Activated B cell treated with CpG ODN at 0.5 μM for 24 hours (primary cell): ENCODE measurements around the gene CIT. TPM values are rescaled to one million over a fixed set of nuclear protein-coding genes. Genes with fewer than 3 reads are reported as not detected.

Experiments
- ATAC-seq: fragments of 200-7000 bp; cut with Tn5 transposase; one replicate; pipeline ENCODE4 v1.10.0; 2021; ENCODE audit warnings: low read depth, mild to moderate bottlenecking, moderate library complexity
- CTCF ChIA-PET: fragments of 350-600 bp; sonication (Branson Sonifier 250); formaldehyde crosslinking; loops from one replicate; lab custom pipeline; 2021; ENCODE audit warnings: antibody characterized with exemption; lab: Charles Lee
- POLR2A ChIA-PET: fragments of 350-600 bp; sonication (Branson Sonifier 250); formaldehyde crosslinking; loops from one replicate; lab custom pipeline; 2021; ENCODE audit warnings: antibody characterized with exemption; lab: Charles Lee
- DNase-seq: peaks from one replicate; pipeline ENCODE4 v3.0.0; 2022
- H3K27ac Mint-ChIP-seq: one replicate; pipeline ENCODE4 v1.8.0; 2020; ENCODE audit warnings: mixed read lengths
- H3K27me3 Mint-ChIP-seq: one replicate; pipeline ENCODE4 v1.8.0; 2021; ENCODE audit warnings: mixed read lengths
- H3K36me3 Mint-ChIP-seq: one replicate; pipeline ENCODE4 v1.8.0; 2021; ENCODE audit warnings: low read depth, mixed read lengths
- H3K4me1 Mint-ChIP-seq: one replicate; pipeline ENCODE4 v1.8.0; 2021; ENCODE audit warnings: mixed read lengths
- H3K4me3 Mint-ChIP-seq: one replicate; pipeline ENCODE4 v1.8.0; 2020; ENCODE audit warnings: mild to moderate bottlenecking, mixed read lengths
- H3K9me3 Mint-ChIP-seq: one replicate; pipeline ENCODE4 v1.8.0; 2020; ENCODE audit warnings: mixed read lengths
- CTCF ChIP-seq: fragments of 200-600 bp; IDR thresholded peaks from one replicate; pipeline ENCODE4 v1.8.0; 2022; ENCODE audit warnings: antibody characterized with exemption, mild to moderate bottlenecking
- intact Hi-C: fragments of 100-400 bp; cut with micrococcal nuclease; formaldehyde crosslinking; loops from one replicate; pipeline ENCODE4 v1.15.1; 2024
- total RNA-seq: library from RNA; stranded (reverse); gene quantifications from 2 replicates; pipeline ENCODE4 v1.2.3, GENCODE V29; 2022

CIT gene
- total RNA-seq, 1 donor from 2014 or later = 6.1 TPM

- H3K36me3 Mint-ChIP-seq = peaks cover 13% of the 10 kb centered on the region
- CTCF ChIA-PET = no interaction called here
These were observed 191.7 kb downstream of the CIT start for GRCh38 chr12:119685375-119685774.

GRCh38 chr12:119684711-119685369 lies 192.3 kb downstream of the CIT start:
- no peaks in the 10 kb centered on the region for H3K27me3 Mint-ChIP-seq
- H3K9me3 Mint-ChIP-seq = peaks cover 3% of the 10 kb centered on the region
- peaks cover 18% of the 10 kb centered on the region for H3K36me3 Mint-ChIP-seq
- ChIA-PET POLR2A (interaction anchor here (1.6 kb wide), 1 partner anchor 17 kb away, joined by 5 read pairs; the partner anchor contains the start of gene PRKAB1), CTCF (no interaction called here)
- no peak for TF ChIP-seq CTCF
- no peak for DNase-seq
- H3K4me1 Mint-ChIP-seq = peaks cover 48% of the 10 kb centered on the region
- no peak overlapping the region for H3K27ac Mint-ChIP-seq
- intact Hi-C loops = loop anchor here (5.0 kb wide), 1 partner anchor 402 kb away; no protein-coding TSS in a partner anchor
- ATAC-seq = no peak
- no peak overlapping the region for H3K4me3 Mint-ChIP-seq

More at GRCh38 chr12:119685375-119685774, 191.7 kb downstream of the CIT start:
- Mint-ChIP-seq H3K4me3 (no peak overlapping the region), H3K9me3 (peaks cover 3% of the 10 kb centered on the region), H3K4me1 (peaks cover 48% of the 10 kb centered on the region), H3K27ac (no peak overlapping the region), H3K27me3 (no peaks in the 10 kb centered on the region)
- no peak for TF ChIP-seq CTCF
- POLR2A ChIA-PET = interaction anchor here (1.6 kb wide), 1 partner anchor 18 kb away, joined by 5 read pairs; the partner anchor contains the start of gene PRKAB1
- intact Hi-C loops = no loop called here
- ATAC-seq (no peak), DNase-seq (no peak)

GRCh38 chr12:119683816-119684215 lies 193.3 kb downstream of the CIT start:
- no peak for DNase-seq
- intact Hi-C loops = loop anchor here (5.0 kb wide), 1 partner anchor 403 kb away; no protein-coding TSS in a partner anchor
- CTCF ChIA-PET = no interaction called here
- Mint-ChIP-seq H3K36me3 (peaks cover 28% of the 10 kb centered on the region), H3K27me3 (no peaks in the 10 kb centered on the region), H3K9me3 (peaks cover 3% of the 10 kb centered on the region), H3K4me1 (peaks cover 48% of the 10 kb centered on the region), H3K27ac (peak overlapping the region; percentile 6), H3K4me3 (no peak overlapping the region)
- POLR2A ChIA-PET = interaction anchor here (3.3 kb wide), 1 partner anchor 16 kb away, joined by 43 read pairs; the partner anchor contains the start of gene PRKAB1
- no peak for TF ChIP-seq CTCF
- ATAC-seq = no peak

GRCh38 chr12:119683413-119683812 lies 193.7 kb downstream of the CIT start:
- H3K4me1 Mint-ChIP-seq = peaks cover 48% of the 10 kb centered on the region
- ATAC-seq = no peak
- POLR2A ChIA-PET = interaction anchor here (3.3 kb wide), 1 partner anchor 16 kb away, joined by 43 read pairs; the partner anchor contains the start of gene PRKAB1

More at GRCh38 chr12:119683413-119683812, 193.7 kb downstream of the CIT start:
- Mint-ChIP-seq H3K27ac (peak overlapping the region; percentile 96), H3K36me3 (peaks cover 32% of the 10 kb centered on the region), H3K4me3 (no peak overlapping the region), H3K9me3 (peaks cover 3% of the 10 kb centered on the region), H3K27me3 (no peaks in the 10 kb centered on the region)
- DNase-seq = no peak
- no peak for TF ChIP-seq CTCF
- CTCF ChIA-PET = interaction anchor here (1.3 kb wide), 1 partner anchor 98 kb away, joined by 4 read pairs; no protein-coding TSS in a partner anchor
- intact Hi-C loops = loop anchor here (5.0 kb wide), 1 partner anchor 404 kb away; no protein-coding TSS in a partner anchor
